HL-60/S4 treated with phorbol 12-myristate 13-acetate at 8.2 ng/mL for 4 days and 3 days (cell line): ENCODE results near the gene CLSTN2.

Experiments used
- in situ Hi-C: fragments of 300-500 bp; cut with MboI; formaldehyde crosslinking; loops from 2 replicates; pipeline ENCODE4 v1.15.0; 2022; ENCODE audit warnings: low sequenced_read_pairs

Gene CLSTN2

GRCh38 chr3:140145528-140145927 is 210.5 kb downstream of the CLSTN2 start:
- in situ Hi-C loops = no loop called here

DNA sequence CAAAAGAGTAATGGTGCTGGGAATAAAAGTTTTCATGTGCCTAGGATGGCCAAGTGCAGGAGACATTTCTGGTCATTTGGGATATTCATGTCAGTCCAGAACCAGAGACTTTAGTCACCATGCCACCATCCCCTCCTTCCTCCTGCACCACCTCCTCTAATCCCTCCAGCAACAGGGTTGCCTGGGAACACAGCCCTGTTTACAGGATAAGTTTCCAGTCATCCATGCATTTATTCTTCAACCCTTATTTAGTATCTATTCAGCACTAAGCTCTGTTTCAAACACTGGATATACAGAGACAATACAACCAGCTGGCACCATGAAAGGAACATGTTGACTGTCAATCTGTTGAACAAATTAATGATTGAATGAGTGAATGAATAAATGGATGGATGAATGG is 211.7 kb downstream of the CLSTN2 start:
- in situ Hi-C loops = no loop called here

DNA sequence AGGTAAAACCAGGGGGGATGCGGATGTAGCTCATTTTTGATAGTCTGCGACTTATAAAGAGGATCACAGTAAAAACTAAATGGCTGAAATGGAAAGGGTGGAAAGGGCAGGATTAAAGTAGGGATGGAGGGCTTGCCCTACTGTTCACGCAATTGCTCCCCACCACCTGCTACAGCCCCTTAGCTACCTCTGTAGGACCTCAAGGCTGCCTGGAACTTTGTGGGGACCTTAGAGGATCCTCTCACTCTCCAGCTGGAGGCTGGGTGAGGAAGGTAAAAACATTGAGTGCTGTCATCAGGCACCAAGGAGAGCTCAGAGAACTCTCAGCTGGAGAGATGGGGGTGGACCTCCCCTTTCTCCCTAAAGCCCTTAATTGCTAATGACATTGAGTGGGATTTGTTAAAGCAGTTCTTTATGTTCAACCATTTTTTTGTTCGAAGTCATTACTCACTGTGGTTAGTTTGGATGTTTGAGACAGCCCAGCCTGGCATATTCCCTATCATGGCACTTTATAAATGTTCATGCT is 213.0 kb downstream of the CLSTN2 start:
- in situ Hi-C loops = no loop called here

DNA sequence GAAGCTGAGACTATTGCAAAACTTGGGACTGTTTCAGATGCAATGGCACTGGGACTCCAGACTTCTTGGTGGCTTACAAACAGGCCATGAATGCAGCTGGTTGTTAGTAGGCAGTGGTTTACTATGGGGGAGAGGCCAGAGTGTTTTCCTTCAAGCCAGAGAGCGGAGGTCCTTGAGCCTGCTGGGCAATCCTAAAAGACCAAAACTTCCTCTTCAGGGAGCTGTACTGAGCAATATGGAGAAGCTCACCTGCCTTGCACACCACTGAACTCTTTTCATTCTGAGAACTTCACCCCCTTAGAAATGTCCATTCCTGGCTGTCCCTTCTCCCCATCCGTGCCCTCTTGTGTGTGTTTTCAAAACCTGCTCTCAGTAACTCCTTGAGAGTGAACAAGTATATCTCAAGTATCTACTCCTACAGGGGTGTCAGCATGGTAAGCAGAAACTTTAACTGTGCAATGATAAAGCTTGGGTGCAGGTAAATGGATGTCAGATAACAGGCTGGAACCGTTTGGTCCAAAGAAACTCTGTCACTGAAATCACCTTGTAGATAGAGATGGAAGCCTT is 213.9 kb downstream of the CLSTN2 start:
- in situ Hi-C loops = no loop called here

DNA sequence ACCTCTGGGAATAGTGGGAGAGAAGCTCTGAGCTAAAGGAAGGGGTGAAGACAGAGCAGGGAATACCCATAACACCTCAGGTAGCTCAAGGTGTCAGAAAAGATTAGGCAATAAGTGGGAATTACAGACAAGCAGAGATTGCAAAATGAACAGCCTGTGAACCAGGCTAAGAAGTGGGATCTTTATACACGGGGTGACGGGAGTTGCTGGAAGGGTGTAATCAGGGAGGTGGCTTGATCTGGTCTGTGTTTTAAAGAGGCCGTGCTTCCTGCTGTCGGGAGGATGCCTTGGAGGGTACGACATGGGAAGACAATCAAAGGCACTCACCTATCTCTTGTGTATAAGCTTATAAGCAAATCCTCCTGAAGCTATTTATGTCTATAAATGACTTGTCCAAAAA is 216.3 kb downstream of the CLSTN2 start:
- in situ Hi-C loops = no loop called here

DNA sequence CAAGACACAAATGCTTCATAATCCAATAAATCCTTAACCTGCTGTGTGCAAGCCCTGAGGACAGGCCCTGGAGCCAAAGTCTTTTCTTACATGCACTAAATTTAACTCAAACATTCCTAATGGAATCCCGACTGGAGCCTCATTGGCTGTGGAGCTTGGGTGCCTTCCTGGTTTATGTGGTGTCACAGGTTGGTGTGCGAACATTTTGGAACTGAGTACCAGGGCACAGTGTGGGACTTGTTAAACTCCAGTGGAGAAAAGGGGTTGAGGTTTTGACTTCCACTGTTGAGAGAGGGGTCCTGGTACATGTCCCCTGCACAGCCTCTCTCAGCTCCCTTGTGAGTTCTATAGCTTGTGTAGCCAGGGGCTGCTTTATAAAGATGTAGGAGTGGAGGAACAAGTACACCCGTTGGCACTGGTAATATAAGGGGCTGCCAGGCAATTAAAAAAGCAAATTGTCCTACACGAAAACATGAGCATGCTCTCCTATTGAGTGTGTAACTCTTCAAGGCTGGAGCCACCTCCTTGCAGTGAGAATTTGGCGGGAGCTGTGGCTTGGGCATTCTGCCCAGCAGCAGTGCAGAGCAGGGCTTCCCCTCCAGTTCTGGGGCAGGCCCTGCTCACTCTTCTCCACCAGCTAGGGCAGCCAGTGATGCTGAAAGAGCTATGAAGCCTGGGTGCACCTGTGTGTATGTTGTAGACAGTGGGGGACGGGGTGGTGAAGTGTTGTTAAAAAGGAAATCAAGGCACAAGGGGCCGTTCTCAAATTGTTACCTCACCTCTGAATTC is 218.1 kb downstream of the CLSTN2 start:
- in situ Hi-C loops = no loop called here

DNA sequence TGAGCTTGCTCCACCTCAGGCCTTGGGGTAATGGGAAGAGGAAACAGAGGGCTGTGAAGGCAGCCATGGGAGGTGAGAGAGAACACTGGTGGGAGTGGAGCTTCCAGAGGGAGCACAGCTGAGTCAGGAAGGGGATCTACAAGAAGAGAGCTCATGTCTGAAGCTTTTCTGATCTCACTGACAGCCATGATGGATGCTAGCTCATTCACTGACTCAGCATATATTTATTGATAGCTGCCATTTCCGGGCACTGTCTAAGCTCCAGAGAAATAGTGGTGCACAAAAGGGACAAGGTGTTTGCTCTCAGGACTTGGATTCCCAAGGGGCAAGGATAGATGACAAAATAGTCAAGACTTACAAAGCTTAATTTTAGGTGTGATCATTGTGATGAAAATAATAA is 218.8 kb downstream of the CLSTN2 start:
- in situ Hi-C loops = no loop called here

DNA sequence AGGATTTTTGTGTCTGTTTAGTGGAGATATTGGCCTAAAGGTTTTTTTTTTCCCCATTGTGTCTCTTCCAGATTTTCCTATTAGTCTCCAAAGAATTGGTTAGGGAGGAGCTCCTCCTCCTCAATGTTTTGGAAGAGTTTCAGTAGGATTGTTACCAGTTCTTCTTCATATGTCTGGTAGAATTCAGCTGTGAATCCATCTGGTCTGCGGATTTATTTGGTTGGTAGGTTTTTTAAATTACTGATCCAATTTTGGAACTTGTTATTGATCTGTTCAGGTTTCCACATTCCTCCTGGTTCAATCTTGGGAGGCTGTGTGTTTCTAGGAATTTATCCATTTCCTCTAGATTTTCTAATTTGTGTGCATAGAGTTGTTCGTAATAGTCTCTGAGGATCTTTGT is 222.2 kb downstream of the CLSTN2 start:
- in situ Hi-C loops = no loop called here

GRCh38 chr3:140159646-140160045 is 224.7 kb downstream of the CLSTN2 start:
- in situ Hi-C loops = no loop called here

DNA sequence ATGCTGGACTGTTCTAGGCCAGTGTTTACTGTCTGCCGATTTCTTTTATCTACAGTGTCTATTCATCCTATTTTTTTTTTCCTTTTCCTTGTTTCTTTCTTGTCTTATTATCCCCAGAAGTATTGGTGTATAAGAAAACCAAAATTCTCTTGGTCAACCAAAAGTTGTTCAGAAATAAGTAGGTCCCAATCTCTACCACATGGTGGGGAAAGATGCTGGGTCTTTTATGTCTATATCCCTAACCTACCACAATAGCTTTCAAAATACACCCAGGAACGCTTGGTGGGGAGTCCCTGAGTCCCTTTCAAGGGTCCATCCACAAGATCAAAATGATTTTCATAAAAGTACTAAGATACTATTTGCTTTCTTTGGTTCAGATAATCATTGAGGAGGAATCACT is 225.6 kb downstream of the CLSTN2 start:
- in situ Hi-C loops = no loop called here

- in situ Hi-C loops = no loop called here
These were observed 227.6 kb downstream of the CLSTN2 start for GRCh38 chr3:140162551-140162950.

- in situ Hi-C loops = no loop called here
These were observed 228.3 kb downstream of the CLSTN2 start for GRCh38 chr3:140163159-140163763.

- in situ Hi-C loops = no loop called here
These were observed 229.2 kb downstream of the CLSTN2 start for GRCh38 chr3:140164156-140164555.

DNA sequence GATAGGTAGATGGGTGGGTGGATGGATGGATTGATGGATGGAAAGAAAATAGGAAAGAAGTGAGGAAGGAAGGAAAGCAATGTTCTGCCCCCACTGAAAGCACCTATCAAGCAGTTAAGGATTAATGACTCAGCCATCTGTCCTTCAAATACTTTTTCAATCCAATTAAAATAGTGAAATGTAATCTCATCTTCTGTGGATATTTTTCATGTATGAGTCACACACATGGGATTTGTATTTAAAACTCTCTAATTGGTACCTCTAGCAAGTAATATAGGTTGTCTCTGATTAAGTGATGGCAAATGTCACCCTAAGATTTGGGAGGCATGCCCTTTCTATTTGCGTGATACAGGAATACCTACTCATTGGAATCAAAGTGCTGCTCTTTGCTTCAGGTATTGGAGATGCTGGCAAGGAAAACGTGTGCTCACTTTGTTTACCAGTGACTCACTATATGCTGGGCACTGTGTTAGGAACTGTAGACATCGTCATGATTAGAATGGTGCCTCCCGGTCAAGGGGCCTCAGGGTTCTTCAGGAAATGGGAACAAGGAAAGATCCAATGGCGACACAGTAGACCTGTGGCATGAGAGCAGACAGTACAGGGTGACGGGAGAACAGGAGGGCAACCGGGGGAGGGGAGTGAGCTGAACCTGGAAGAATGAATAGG is 230.1 kb downstream of the CLSTN2 start:
- in situ Hi-C loops = no loop called here

GRCh38 chr3:140165781-140166180 is 230.8 kb downstream of the CLSTN2 start:
- in situ Hi-C loops = no loop called here

GRCh38 chr3:140166861-140167599 is 232.0 kb downstream of the CLSTN2 start:
- in situ Hi-C loops = no loop called here

DNA sequence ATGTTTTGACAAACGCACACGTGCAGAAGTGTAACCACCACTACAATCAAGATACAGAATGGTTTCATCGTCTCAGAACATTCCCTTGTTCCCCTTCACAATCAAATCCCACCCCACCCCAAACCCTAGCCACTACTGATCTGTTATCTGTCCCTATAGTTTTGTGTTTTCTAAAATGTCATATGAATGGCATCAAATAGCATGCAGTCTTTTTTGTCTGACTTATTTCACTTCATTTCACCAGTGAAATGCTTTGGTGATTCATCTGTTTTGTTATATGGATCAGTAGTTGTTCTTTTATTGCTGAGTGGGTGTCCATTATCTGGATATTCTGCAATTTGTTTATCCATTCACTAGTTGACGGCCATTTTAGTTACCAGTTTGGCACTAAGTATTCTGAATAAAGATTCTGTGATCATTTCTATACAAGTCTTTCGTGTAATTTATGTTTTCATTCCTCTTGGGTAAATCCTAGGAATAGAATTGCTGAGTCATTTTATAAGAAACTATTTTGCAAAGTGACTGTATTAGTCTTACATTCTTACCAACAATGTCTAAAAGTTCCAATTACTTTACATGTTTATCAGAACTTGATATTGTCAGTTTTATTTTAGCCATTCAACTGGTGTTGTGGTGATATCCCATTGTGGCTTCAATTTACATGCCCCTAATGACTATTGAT is 232.8 kb downstream of the CLSTN2 start:
- in situ Hi-C loops = no loop called here

GRCh38 chr3:140170612-140171011 is 235.6 kb downstream of the CLSTN2 start:
- in situ Hi-C loops = no loop called here

DNA sequence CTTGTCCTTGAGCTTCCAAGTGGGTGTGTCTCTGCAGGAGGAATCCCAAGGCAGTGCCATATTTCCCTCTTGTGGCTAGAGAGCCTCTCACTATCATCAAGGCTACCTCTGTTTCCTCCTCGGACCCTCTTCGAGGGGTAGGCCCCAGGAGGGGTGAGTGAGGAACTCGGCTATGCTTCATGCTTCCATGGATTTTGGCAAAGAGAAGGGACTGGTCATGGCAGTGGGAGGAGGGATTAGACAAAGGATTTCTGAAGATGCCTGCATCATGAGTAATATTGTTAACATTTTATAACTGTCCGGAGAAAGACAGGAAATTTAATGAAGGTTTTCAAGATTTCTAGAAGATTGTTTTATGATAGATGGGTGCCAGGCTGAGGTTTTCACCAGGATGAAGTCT is 241.5 kb downstream of the CLSTN2 start:
- in situ Hi-C loops = no loop called here

- in situ Hi-C loops = no loop called here
These were observed 243.0 kb downstream of the CLSTN2 start for GRCh38 chr3:140177943-140178342.
